ENCODE measurements around the gene DAB1.

DAB1 gene

DNA sequence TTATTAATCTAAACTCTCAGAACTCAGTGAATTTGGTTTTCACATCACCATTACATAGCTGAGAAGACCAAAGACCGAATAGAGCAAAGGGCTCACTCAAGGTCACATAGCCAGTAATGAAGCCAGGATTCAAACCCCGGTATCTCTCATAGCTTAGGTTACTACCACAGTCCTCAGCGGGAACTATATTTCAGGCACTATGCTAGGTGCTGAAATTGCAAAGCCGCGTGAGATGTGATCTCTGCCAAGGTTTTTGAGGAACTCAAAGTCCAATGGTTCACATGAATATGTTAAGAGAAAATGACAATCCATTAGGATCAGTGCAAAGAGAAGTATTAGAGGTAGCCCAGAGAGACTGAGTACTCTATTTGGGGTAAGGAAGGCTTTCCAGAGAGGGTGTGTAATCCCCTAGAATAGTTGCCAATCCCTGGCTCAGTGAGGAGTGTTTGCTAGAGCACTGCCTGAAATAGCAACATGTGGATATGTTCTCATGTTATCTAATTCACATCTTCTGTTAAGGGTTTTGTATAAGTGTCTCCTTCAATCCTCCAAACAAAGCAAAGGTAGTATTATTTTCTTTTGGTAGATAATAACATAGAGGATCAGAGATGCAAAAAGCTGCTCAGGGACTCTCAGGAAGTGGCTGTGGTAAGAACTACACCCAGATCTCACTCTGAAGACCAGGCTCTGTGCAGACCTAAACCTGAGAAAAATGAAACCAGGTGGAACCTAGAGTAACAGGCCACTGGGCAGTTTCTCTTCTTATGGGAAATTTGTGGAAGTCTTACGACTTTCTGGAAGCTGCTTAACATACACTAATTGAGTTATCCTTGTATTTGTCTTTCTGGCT, 365.0 kb downstream of the DAB1 start:
- no peak overlapping the region for H3K4me3 ChIP-seq (ENCODE audit: control insufficient read depth, low read depth, low read length)
- no peak for DNase-seq (ENCODE audit: low read depth)
- TF ChIP-seq, protein P1, sequence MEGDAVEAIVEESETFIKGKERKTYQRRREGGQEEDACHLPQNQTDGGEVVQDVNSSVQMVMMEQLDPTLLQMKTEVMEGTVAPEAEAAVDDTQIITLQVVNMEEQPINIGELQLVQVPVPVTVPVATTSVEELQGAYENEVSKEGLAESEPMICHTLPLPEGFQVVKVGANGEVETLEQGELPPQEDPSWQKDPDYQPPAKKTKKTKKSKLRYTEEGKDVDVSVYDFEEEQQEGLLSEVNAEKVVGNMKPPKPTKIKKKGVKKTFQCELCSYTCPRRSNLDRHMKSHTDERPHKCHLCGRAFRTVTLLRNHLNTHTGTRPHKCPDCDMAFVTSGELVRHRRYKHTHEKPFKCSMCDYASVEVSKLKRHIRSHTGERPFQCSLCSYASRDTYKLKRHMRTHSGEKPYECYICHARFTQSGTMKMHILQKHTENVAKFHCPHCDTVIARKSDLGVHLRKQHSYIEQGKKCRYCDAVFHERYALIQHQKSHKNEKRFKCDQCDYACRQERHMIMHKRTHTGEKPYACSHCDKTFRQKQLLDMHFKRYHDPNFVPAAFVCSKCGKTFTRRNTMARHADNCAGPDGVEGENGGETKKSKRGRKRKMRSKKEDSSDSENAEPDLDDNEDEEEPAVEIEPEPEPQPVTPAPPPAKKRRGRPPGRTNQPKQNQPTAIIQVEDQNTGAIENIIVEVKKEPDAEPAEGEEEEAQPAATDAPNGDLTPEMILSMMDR (IDR thresholded peaks at IDR 0.05; ENCODE audit: control insufficient read depth, insufficient read depth, low read depth, low read length, missing control alignments): no peak

DNA sequence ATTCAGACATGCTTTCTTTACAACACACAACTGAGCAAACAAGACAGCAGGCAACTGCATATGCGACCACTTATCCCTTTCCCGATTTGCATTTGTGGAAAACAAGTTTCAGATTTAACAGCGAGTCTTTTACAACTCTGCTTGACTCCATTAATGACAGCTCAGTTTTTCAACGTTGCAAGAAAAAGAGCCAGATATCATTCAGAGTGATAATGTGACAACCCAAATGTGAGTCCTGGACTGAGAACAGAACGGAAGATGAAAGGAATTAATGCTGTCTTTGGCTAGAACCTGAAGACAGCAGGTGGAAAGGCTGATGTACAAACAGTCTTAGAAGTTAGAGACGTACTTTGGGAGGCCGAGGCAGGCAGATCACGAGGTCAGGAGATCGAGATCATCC, 375.0 kb downstream of the DAB1 start:
- no peak overlapping the region for H3K4me3 ChIP-seq (ENCODE audit: control insufficient read depth, low read depth, low read length)
- DNase-seq (ENCODE audit: low read depth): no peak
- TF ChIP-seq, protein P1 (IDR thresholded peaks at IDR 0.05; ENCODE audit: control insufficient read depth, insufficient read depth, low read depth, low read length, missing control alignments): no peak

- no peak for DNase-seq (ENCODE audit: low read depth)
- TF ChIP-seq, protein P1 (IDR thresholded peaks at IDR 0.05; ENCODE audit: control insufficient read depth, insufficient read depth, low read depth, low read length, missing control alignments): no peak
- no peak overlapping the region for H3K4me3 ChIP-seq (ENCODE audit: control insufficient read depth, low read depth, low read length)
These were observed 377.4 kb downstream of the DAB1 start for GRCh38 chr1:57046462-57046861.

DNA sequence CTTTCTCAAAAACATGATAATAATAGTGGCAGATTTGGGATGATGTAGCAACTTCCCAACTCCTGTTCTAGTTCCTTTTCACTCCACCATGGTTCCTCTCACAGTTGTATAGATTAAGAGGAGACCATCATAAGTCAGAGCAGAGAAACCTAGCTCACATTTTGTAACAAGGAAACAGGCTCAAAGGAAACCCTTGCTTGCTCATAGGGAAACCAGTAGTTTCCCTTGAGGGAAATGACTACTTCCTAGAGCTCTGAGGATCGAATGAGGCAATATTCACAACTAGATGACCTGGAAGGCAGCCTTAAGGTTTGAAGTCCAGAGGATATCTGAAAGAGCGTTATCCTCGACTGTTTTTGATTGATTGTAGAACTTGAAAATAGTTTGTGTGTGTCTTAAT, 382.0 kb downstream of the DAB1 start:
- no peak for DNase-seq (ENCODE audit: low read depth)
- no peak overlapping the region for H3K4me3 ChIP-seq (ENCODE audit: control insufficient read depth, low read depth, low read length)
- TF ChIP-seq, protein P1 (IDR thresholded peaks at IDR 0.05; ENCODE audit: control insufficient read depth, insufficient read depth, low read depth, low read length, missing control alignments): no peak

DNA sequence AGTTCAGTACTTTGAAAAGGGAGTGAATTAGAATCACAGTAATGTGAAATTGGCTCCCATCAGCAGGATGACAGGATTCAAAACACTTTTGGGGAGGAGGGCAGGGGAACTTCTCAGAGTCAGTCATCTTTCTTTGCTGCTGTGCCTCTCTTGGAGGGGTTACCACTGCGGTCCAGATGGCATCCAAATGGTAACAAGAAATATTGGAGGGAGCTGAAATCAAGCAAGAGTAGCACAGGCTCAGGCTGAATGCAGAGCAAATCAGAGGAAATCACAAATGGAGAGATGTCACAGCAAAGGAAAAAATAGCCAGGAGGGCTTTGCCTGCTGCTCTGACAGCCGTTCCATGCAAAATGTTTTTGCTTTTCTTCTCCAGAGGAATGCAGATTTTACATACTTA, 383.0 kb downstream of the DAB1 start:
- TF ChIP-seq, protein P1 (IDR thresholded peaks at IDR 0.05; ENCODE audit: control insufficient read depth, insufficient read depth, low read depth, low read length, missing control alignments): no peak
- no peak overlapping the region for H3K4me3 ChIP-seq (ENCODE audit: control insufficient read depth, low read depth, low read length)
- DNase-seq (ENCODE audit: low read depth): no peak

DNA sequence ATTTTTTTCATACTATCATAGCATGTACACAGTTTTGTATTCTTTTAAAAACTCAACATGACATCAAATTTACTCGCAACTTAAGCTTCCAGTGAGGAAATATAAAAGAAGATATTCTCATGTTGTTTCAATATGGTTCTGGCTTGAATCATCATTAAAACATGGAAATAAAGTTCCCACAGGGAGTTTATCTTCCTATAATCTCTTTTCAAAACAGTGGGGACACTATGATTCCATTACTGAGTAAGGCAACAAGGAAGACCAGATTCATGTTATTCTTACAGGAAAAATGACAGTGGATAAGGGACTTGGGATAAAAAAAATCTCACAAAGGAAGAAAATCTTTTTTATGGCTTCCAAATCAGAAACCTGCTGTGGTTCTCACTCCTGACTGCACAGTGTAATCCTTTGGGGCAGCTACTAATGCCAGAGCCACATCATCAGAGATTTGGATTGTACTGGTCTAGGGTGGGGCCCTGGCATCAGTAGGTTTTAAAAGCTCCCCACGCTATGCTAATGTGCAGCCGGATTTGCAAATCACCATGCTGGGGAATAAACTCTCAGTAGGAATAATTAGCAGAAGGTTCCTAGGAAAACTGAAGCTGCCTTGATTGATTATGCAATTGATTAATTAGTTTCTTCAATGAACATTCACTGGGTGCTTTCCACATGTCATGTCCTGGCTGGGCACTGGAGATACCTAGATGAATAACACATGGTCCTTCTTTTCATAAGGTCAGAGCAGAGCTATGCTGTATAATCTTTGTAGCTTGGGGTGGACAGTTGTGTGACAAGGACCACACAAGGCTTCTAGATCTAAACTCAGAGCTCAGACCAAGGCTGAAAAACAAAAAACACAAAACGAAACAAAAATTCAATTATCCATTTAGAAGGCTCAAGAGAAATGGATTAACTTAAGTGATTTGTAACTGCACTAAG, 386.9 kb downstream of the DAB1 start:
- H3K4me3 ChIP-seq (ENCODE audit: control insufficient read depth, low read depth, low read length): no peak overlapping the region
- TF ChIP-seq, protein P1 (IDR thresholded peaks at IDR 0.05; ENCODE audit: control insufficient read depth, insufficient read depth, low read depth, low read length, missing control alignments): no peak
- DNase-seq (ENCODE audit: low read depth): no peak
